Transverse colon (tissue), 4 donors: ENCODE data around the gene DTYMK. TPM values are rescaled to one million over a fixed set of nuclear protein-coding genes. Genes with fewer than 3 reads are reported as not detected.

Source experiments
- DNase-seq: peaks from one replicate; pipeline ENCODE4 v3.0.0-alpha.2; 2019
- H3K27ac ChIP-seq, 4 donors: fragments of 200-600 bp; sonication (generic); 2 replicates each; pipeline ENCODE4 v1.5.1; 2016 to 2018; ENCODE audit warnings: inconsistent platforms in 4 of 4
- H3K27me3 ChIP-seq: fragments of 200-600 bp; sonication (generic); 2 replicates; pipeline ENCODE4 v1.5.1; 2017; ENCODE audit warnings: inconsistent platforms
- H3K36me3 ChIP-seq, 4 donors: fragments of 200-600 bp; sonication (generic); 2 replicates each; pipeline ENCODE4 v1.5.1; 2017 to 2019; ENCODE audit warnings: inconsistent platforms in 4 of 4
- H3K4me1 ChIP-seq, 4 donors: fragments of 200-600 bp; sonication (generic); 2 replicates each; pipeline ENCODE4 v1.5.1; 2017 to 2020; ENCODE audit warnings: inconsistent platforms in 4 of 4
- H3K4me3 ChIP-seq, 4 donors: fragments of 200-600 bp; sonication (generic); 1 replicate in 1 of 4; 2 replicates in 3 of 4; pipeline versions ENCODE4 v1.5.1 to v1.6.1; 2017 to 2019; ENCODE audit warnings: inconsistent platforms in 4 of 4
- H3K9me3 ChIP-seq, 2 donors: fragments of 200-600 bp; sonication (generic); 2 replicates each; pipeline ENCODE4 v1.5.1; 2017 to 2019; ENCODE audit warnings: inconsistent platforms in 2 of 2
- EP300 ChIP-seq: sonication (generic); formaldehyde crosslinking; IDR thresholded peaks from one replicate; pipeline ENCODE4 v1.6.1; 2017; ENCODE audit warnings: antibody characterized with exemption, low read depth
- POLR2A ChIP-seq: fragments of 450-650 bp; IDR thresholded peaks from one replicate; pipeline ENCODE4 v1.6.1; 2016; ENCODE audit warnings: antibody characterized with exemption, mild to moderate bottlenecking, moderate library complexity
- POLR2AphosphoS5 ChIP-seq, 3 donors: sonication (generic); formaldehyde crosslinking; IDR thresholded peaks; one replicate each; pipeline ENCODE4 v1.6.1; 2016; ENCODE audit warnings: antibody characterized with exemption in 3 of 3
- WGBS, 2 donors: methylation state at CpG; one replicate each; pipeline ENCODE4 v1.1.5; 2018; ENCODE audit warnings: low coverage in 1 of 2; 5-methylcytosine and 5-hydroxymethylcytosine counted together
- in situ Hi-C, 4 donors: fragments of 200-750 bp; cut with MboI; loops; one replicate each; pipeline versions ENCODE4 v1.15.0 to v1.15.1; 2017; ENCODE audit warnings: low sequenced_read_pairs in 3 of 4, low pct_ligation_motif_present in 1 of 4, low pct_unique_long_range_greater_than_20kb in 1 of 4
- intact Hi-C: fragments of 100-400 bp; cut with DNase I; formaldehyde crosslinking; loops from one replicate; pipeline ENCODE4 v1.15.1; 2023; ENCODE audit warnings: low total_unique reads
- total RNA-seq, 4 donors: library from RNA; depleted of rRNA; stranded (reverse); fragments of >200 nt; gene quantifications; one replicate each; pipeline ENCODE4 v1.1.0, GENCODE V29; 2016
- TF ChIP-seq, protein P1 (sequence below), 5 experiments: fragments of 200-600 bp in 3 of 5; fragments of 450-650 bp in 2 of 5; sonication (generic) in 3 of 5; IDR thresholded peaks; 1 replicate in 2 of 5; 2 replicates in 3 of 5; pipeline ENCODE4 v1.5.1; 2016 to 2017; ENCODE audit warnings: antibody characterized with exemption in 5 of 5, inconsistent platforms in 3 of 5, mild to moderate bottlenecking in 2 of 5, moderate library complexity in 1 of 5

DTYMK gene
- total RNA-seq, 4 donors from 2014 or later, result 3.4 to 27.9 (median 11.4) TPM

DNA sequence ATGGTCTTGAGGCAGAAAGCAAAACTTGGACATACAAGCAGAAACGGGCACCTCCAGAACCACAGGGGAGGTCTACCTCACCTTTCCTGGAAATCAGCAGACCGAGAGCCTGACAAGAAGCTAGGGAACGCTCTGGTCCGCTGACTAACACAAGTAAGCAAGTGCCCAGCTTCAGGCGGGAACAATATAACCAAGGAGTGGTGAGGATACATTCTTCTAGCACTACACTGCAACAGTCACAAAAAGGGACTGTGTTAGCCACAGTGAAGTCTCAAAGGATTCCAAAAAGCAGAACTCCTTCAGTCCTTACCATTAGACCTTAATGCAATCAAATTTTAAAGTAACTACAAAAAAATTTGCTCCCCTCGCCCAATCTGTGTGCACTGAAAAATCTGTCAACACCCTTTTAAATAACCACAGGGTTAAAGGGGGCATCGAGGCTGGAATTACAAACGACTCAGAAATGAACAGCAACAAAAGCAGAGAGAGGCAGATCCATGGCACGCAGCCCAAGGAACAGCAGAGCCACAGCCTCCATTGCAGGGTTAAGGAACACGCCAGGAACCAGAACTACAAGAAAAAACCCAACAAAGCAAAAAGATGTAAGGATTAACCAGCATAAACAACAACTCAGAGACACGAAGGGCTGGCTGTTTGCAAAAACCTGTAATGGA, 56.7 kb downstream of the DTYMK start:
- DNase-seq, result no peak
- H3K9me3 ChIP-seq, result no peaks in the 10 kb centered on the region
- peaks cover 0 to 28% (median 10%) of the 10 kb centered on the region in 4 donors for H3K36me3 ChIP-seq
- H3K4me1 ChIP-seq, result peaks cover 0 to 11% (median under 1%) of the 10 kb centered on the region in 4 donors
- H3K27me3 ChIP-seq, result no peaks in the 10 kb centered on the region
- no peak overlapping the region for H3K27ac ChIP-seq
- in situ Hi-C loops, result no loop called here
- intact Hi-C loops, result no loop called here
- 73 to 74% methylated on average over 6 to 11 of the region's 11 CpGs for WGBS, 2 donors
- no peak overlapping the region for H3K4me3 ChIP-seq
- TF ChIP-seq EP300 (no peak), POLR2AphosphoS5 (IDR thresholded peaks at IDR 0.05) (no peak), POLR2A (no peak)
- TF ChIP-seq, protein P1, sequence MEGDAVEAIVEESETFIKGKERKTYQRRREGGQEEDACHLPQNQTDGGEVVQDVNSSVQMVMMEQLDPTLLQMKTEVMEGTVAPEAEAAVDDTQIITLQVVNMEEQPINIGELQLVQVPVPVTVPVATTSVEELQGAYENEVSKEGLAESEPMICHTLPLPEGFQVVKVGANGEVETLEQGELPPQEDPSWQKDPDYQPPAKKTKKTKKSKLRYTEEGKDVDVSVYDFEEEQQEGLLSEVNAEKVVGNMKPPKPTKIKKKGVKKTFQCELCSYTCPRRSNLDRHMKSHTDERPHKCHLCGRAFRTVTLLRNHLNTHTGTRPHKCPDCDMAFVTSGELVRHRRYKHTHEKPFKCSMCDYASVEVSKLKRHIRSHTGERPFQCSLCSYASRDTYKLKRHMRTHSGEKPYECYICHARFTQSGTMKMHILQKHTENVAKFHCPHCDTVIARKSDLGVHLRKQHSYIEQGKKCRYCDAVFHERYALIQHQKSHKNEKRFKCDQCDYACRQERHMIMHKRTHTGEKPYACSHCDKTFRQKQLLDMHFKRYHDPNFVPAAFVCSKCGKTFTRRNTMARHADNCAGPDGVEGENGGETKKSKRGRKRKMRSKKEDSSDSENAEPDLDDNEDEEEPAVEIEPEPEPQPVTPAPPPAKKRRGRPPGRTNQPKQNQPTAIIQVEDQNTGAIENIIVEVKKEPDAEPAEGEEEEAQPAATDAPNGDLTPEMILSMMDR (IDR thresholded peaks at IDR 0.05), result no peak

- no peak for DNase-seq
- no peak overlapping the region for H3K4me3 ChIP-seq
- in situ Hi-C loops, result no loop called here
- no peak for TF ChIP-seq POLR2A
- TF ChIP-seq POLR2AphosphoS5 (IDR thresholded peaks at IDR 0.05), result no peak
- TF ChIP-seq EP300, result no peak
- TF ChIP-seq, protein P1 (IDR thresholded peaks at IDR 0.05), result no peak
- WGBS, 2 donors, result 87 to 91% methylated on average over 2 to 10 of the region's 10 CpGs
- intact Hi-C loops, result no loop called here
- H3K27me3 ChIP-seq, result no peaks in the 10 kb centered on the region
- H3K9me3 ChIP-seq, result no peaks in the 10 kb centered on the region
- no peak overlapping the region for H3K27ac ChIP-seq
- H3K4me1 ChIP-seq, result peaks cover 0 to 5% (median 0%) of the 10 kb centered on the region in 4 donors
- H3K36me3 ChIP-seq, result peaks cover 0 to 21% (median 4%) of the 10 kb centered on the region in 4 donors
Measured at GRCh38 chr2:241627675-241628074, 58.9 kb downstream of the DTYMK start.

Other genes with a start within 250 kb of the DTYMK start
- 100 to 1,000 TPM; 159 to 427 (median 205) TPM for gene STK25, start 178.2 kb downstream of the DTYMK start, total RNA-seq
- 10 to 100 TPM; 21.0 to 84.2 (median 24.4) TPM for gene BOK, start 128.1 kb downstream of the DTYMK start, total RNA-seq
- 100 to 1,000 TPM in 1 of 4 donors, 10 to 100 TPM in 3; 65.1 to 142 (median 82.8) TPM for gene THAP4, start 49.7 kb downstream of the DTYMK start, total RNA-seq
- 100 to 1,000 TPM in 3 of 4 donors, 10 to 100 TPM in 1; 62.9 to 400 (median 137) TPM for gene ATG4B, start 49.1 kb downstream of the DTYMK start, total RNA-seq
- gene ING5, start 15.2 kb upstream of the DTYMK start, total RNA-seq, result 10 to 100 TPM; 37.4 to 94.3 (median 56.3) TPM
- gene D2HGDH, start 47.8 kb upstream of the DTYMK start, total RNA-seq, result 100 to 1,000 TPM in 1 of 4 donors, 10 to 100 TPM in 3; 53.2 to 150 (median 55.5) TPM
- 100 to 1,000 TPM in 1 of 4 donors, 10 to 100 TPM in 3; 50.8 to 364 (median 76.0) TPM for gene GAL3ST2, start 90.0 kb upstream of the DTYMK start, total RNA-seq
- gene NEU4, start 122.4 kb upstream of the DTYMK start, total RNA-seq, result 100 to 1,000 TPM in 2 of 4 donors, 10 to 100 TPM in 2; 58.1 to 195 (median 93.9) TPM
- under 1 TPM in 2 of 4 donors, not detected in 2; 0.55 to 0.64 TPM for gene PDCD1, start 172.1 kb upstream of the DTYMK start, total RNA-seq
- under 1 TPM in 1 of 4 donors, not detected in 3; 0.16 TPM for gene RTP5, start 182.9 kb upstream of the DTYMK start, total RNA-seq